D341Med (cell line): ENCODE data around the gene TOP2B.

Source experiments
- DNase-seq: peaks from one replicate; pipeline ENCODE4 v3.0.0; 2012; ENCODE audit warnings: low spot score

The TOP2B gene

DNA sequence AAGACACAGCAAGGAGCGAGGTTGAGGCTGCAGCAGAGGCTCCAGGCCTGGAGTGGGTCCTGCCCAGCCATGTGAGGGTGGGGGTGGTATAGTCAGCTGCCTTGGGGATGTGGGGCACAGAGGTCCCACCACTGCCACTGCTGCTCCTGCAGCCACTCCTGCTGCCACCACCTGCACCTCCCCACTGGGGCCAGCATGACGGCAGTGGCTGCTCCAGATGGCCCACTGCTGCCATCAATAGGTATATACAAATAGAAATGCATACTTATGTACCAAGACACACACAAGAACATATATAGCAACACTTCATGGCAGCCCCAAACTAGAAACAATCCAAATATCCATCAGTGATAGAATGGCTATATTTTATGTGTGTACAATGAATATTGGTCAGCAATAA is 10.0 kb upstream of the TOP2B start:
- DNase-seq = no peak

DNA sequence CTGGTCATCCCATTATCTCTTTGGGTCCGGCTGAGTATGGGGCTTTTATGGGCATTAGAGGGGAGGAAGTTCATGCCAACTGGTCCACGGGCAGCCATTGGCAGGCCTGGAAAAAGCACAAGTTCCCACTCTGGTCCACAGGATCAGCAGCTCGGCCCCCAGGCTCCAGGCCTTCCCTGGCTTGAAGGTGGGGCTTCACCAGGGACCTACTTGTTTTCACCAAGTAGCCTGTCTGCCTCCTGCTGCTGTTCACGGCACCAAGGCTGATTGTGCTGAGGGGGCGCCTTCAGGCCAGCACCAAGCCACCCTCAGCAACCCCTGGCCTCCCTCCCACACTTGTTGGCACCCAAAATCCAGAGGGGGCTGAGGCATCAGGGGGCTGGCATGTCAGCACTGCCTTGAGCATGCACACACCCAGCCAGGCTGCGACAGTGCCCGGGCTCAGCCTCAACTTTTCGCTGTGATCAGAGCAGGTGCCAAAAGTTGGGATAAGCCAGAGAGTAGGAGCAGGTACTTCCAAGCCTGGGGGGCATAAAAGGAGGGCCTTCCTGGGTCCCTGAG is 9.1 kb upstream of the TOP2B start:
- DNase-seq = no peak

DNA sequence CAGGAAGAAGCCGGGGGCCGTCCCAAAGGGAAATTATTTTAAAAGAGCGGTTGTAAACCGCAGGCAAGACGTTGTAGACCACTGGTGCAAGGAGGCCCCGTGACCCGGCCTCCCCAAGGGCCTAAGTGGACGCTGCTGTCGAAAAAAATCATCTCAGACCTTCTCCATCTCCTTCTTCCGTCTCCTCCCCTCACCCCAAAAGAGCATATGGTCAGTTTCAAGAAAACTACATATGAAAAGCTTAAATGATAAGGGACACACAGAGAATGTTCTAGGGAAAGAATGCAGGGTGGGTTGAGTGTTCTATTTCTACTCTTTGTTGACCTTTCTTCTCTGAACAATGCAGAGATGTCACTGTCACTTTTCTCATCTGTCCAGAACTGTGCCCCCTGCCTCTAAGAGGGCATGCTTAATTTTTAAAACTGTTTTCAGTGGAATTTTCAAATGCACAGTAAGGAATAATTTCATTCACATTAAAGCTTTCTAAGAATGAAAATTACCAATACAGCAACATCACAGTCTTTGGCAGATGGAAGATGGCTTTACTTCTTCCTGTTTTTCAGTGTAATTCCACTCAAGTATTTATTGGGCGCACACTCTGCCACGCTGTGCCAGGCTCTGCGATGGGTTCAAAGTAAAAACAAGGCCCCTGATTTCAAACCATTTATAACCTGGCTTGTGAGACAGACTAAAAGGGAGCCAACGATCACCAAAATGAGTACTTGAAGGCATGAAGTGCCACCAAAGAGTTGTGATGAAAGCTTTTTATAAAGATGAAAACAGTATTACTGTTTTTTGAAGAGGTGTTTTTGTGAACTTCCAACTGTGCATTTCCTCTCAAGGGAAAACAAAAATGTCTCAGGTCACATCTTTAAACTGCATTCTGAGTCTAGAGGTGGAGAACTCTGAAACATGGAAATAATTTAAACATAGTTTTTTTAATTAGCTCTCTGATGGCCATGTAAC is 891 bp upstream of the TOP2B start:
- DNase-seq = no peak

DNA sequence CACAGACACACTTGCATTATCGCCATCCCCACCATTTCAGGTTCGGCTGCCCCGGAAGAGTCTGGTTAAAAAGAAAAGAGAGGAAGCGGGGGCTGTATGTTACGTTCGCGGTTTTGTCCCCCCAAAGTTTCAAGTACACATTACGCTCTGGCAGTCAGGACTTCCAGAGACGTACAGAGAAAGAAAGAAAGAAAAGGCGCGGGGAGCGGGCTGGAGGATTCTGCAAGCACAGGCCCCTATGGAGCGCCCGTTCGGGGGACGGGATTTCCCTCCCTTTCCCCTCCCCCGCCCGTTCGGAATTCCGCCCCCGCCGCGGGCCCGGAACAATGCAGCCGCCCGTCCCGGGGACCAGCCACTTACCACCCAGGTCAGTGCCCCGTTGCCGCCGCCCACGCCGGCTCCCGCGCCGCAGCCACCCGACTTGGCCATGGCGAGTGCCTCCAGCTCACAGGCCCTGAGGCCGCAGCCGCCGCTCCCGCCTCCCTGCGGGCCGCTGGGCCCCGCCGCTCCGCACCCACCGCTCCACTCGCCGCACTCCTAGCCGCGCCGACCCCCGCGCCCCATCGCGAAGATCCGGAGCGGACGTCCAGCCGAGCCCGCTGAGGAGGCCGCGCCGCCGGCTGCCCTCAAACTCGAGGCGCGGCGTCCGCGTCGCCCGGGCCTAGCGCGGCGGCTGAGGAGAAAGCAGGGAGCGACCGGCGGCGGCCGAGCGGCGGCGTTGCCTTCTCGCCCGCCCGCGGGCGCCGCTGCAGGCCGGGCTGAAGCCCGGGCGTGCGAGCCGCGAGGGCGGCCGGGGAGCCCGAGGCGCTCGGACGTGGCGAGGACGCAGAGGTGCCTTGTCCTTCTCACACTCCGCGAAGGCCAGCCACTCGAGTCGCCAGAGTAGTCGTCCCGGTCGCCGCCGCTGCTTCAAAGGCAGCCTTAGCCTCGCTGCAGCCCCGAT is 567 bp downstream of the TOP2B start:
- peak; percentile 74 for DNase-seq

DNA sequence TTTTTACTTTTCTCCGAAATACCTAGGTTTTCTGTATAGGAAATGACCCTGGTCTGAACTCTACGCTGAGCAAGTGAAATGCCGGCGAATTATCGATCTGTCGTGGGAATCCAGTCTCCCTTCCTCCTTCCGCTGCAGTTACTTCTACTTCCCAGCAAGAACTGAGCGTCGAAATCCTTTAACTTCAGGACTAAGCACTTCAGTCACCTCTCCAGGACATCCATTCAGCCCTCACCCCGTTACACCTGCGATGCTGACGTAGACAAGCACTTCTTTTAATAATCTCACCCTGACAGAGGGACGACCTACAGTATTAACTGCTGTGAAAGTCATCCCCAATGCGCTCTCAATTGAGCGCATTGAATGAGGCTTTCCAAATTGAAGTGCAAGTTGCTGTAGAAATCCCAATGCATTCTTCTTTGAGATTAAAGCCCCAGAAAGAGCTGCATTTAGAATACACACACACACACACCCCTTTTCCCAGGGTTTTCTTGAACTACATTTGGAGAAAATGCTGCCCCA is 1.3 kb downstream of the TOP2B start:
- peak; percentile 37 for DNase-seq

DNA sequence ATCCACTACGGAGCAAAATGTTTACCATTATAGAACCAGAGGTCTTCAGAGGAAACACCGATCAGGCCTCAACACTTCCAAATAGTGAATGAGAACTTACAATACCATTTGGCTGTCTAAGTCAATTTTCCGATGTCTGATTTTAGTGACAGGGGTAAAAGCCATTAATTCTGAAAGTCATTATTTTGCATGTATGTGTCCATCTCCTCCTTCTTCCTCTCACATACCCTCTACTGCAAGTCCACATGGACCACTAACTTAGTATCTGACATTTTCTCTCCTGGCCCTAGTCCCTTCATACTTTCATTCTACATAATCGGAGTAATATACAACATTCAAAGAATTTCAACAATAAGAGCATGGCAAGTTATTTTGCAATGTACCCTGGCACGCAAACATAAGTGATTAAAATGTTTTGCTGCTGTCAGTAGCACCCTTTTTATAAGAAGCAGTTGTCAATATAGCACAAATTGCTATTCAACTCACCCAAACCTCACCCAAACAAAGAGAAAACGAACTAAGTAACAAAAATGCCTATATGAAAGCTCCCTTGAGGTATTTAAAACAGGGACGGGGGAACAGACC is 1.9 kb downstream of the TOP2B start:
- DNase-seq = no peak

DNA sequence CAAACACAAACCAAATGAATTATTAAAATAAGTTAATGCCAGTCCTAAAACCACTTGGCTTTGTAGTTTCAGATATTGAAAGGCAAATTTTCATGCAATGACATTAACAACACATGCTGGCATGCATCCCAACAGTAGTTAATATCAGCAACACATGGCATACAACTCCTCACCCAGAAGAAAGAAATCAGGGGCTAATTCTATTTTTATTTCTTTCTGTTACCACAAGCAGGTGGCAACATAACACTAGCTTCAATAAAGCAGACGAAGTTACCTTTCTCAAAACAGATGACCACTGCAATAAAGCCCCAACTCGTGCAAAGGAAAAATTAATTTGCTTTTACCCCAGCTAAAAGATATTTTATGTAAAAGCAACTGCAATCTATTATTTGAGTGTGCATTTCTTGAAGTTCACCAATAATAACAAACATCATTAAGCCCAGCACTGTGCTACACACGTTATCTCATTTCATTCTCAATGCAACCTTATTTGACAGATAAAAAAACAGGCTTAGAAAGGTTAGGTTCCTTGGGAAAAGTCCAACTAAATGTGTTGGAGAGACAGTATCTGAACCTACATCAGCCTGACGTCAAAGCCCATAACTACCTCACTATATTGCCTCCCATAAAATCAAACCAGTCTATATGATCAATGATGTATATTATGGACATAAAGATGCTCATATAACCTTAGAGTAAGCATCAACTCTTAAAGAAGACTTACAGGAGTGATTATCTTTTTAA is 2.8 kb downstream of the TOP2B start:
- DNase-seq = no peak

DNA sequence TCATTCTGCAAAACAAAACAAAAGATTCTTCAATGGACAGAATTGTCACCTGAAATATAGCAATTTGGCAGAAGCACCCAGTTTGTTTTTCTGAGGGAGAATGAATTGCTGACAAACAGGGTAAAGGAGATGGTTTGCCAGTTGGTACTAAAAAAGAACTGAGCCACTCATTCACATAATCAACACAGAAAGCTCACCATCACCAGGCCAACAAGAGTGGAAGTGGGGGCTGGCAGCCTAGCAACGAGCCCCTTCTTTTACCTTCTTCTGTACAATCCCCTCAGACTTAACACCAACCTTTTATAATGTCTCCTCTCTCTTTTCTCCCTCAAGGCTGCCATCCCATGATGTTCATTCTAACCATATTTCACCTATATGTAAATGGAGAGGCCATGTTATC is 5.9 kb downstream of the TOP2B start:
- DNase-seq = no peak

DNA sequence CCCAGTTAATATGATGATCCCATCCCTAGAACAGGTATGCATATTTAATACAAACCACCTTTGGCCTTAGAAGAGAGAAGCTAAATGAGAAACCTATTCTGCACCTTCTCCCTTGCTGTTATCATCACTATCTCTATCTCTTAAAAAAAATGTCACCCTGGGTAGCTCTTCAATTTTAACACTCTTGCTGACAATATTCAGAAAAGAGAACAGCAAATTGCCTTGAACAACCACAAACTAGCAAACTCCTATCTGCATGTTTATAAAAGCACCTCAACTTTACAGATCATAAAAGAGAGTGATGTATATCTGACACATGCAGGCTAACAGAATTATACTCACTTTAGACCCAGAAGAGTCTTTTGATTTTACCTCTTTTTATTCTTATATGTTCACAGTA is 7.4 kb downstream of the TOP2B start:
- no peak for DNase-seq

DNA sequence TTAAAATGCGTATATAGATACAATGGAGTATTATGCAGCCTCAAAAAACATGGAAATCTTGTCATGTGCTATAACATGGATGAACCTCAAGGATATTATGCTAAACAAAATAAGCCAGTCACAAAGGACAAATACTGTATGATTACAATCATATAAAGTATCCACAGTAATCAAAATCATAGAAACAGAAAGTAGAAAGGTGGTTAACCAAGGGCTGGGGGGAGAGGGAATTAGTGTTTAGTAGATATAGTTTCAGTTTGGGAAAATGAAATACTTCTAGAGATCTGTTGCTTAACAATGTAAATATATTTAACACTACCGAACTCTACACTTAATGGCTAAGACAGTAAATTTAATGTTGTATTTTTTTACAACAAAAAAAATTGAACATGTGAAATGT is 9.0 kb downstream of the TOP2B start:
- DNase-seq = no peak

DNA sequence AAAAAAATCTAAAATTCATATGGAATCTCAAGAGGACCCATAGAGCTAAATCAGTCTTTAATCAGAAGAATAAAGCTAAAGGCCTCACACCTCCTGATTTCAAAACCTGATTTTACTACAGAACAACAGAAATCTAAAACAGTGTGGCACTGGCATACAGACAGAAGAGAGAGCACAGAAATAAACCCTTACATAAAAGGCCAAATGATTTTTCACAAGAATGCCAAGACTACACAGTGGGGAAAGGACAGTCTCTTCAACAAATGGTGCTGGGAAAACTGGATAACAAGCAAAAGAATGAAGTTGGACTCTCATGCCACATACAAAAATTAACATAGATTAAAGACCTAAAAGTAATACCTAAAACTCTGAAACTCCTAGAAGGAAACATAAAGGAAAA is 10.1 kb downstream of the TOP2B start:
- DNase-seq = no peak

DNA sequence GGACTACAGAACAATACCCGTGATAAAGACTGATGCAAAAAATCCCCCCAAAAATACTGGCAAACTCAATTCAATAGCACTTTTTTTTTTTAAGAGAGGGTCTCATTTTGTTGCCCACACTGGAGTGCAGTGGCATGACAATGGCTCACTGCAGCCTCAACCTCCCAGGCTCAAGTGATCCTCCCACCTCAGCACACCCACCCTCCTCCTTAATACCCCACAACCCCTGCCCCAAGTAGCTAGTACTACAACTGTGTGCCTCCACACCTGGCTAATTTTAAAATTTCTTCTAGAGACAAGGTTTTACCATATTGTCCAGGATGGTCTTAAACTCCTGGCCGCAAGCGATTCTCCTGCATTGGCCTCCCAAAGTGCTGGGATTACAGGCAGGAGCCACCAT is 11.4 kb downstream of the TOP2B start:
- no peak for DNase-seq

DNA sequence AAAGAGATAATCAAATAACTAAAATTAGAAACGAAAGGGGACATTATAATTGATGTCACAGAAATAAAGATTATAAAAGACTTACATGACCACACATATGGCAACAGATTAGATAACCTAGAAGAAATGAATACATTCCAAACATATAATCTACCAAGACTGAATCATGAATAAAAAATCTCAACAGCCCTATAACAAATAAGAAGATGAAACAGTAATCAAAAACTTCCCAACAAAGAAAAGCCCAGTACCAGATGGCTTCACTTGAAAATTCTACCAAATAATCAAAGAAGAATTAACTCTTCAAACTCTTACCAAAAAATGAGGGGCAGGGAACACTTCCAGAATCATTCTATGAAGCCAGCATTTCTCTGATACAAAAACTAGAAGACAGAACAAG is 11.8 kb downstream of the TOP2B start:
- DNase-seq = no peak

DNA sequence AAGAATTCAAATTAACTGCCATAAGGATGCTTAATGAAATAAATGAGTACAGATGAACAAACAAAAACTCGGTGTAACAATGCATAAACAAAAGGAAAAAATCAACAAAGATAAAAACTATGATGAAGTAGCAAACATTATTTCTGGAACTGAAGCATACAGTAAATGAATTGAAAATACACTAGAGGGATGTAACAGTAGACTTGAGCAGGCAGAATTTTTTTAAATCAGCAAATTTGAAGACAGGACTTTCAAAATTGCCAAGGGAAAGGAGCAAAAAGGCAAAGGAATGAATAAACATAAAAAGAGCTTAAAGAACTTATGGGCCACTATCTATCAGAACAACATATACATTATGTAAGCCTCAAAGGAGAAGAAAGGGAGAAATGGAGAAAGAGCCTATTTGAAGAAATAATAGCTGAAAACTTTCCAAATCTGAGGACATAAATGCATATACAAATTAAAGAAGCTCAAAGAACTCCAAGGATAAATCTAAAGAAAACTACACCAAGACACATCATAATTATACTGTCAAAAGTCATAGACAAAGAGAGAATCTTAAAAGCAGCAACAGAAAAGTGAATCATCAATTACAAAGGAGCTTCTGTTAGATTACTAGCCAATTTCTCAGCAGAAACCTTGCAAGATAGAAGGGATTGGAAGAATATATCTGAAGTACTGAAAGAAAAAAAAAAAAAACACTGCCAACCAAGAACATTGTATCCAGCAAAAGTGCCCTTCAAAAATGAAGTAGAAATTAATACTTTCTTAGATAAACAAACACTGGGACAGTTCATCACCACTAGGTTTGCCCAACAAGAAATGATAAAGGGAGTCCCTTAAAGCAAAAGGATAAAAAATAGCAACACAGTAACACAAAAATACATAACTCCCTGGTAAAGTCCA is 15.5 kb downstream of the TOP2B start:
- DNase-seq = no peak

DNA sequence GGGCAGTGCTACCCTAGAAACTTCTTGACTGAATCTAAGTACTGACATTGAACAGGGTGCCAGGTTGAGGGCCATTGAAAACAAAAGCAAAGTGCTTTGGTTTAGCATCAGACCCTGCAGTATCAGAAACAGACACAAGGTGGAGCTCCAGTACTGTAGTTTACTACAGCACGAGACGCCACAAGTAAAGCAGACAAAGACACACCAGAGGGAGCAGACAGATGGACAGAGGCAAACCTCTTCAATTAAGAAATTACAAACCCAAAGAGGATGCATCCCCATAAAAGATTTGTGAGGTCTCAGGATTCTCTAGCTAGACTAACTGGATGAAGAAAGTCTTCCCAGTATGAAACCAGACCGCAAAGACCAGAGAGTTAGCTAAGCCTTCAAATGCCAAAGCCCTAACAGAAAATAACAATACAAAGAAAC is 16.6 kb downstream of the TOP2B start:
- peak; percentile 73 for DNase-seq

DNA sequence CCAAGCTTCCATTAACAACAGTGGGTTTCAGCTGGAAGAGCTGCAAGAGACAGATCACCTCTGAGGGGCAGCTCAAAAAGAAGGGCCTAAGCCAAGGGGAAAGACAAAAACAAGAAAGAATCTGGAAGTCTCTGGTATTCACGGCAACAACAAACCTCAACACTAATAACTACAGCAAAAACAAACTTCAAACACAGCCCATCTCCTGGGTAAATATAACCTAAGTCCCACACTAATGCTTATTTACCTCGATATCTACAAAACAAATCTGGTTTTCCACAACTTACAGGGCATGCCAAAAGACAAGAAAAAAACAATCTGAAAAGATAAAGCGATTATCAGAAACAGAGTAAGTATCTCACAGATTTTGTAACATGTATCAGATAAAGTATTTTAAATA is 29.7 kb downstream of the TOP2B start:
- DNase-seq = no peak

DNA sequence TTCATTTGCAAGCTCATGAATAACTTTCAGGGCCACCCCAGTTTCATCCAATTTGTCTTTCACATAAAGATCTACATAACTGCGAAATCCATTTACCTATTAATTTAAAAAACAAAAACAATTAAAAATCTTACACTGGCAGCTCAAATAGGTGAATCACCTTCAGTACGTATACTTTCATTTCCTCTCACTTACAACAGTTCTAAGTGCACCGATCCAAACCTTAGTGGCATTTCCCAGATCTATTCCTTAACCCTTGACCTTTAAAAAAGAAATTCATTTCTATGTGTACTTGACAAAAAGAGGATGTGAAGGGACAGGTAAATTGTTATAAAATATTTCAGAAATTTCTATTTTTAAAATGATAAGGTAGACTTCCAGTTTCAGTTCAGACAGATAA is 30.8 kb downstream of the TOP2B start:
- no peak for DNase-seq

DNA sequence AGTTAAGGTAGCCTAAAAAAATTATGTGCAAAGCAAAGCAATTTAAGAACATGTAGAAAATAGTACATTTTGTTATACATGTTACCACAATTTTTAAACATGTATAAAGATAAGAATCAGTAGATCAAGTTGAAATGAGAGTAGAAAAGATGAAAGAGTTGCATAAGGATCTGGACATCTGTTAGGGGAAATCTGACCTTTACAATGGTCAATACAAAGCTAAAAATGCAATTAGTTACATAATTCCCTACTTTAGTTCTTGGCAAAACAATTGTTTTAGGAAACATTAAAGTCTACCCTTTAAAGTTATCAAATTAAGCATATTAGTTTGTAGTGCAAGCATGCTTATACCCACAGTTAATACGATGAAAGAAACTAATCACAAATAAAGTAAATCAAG is 32.7 kb downstream of the TOP2B start:
- no peak for DNase-seq

DNA sequence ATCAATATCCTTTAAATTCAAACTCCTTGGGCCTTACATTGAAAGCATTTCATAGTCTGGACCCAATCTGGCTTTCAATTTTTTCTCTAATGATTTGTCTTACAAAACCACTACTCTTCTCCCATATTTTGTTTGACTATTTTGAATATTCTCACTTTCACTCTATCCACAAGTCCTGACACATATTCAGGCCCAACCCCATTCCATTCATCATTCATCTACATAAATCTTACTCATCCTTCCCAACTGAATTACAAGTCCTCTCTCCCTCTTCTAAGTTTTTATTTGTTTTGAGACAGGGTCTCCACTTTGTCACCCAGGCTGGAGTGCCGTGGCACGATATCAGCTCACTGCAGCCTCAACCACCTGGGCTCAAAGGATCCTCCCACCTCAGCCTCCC is 43.6 kb downstream of the TOP2B start:
- DNase-seq = no peak

DNA sequence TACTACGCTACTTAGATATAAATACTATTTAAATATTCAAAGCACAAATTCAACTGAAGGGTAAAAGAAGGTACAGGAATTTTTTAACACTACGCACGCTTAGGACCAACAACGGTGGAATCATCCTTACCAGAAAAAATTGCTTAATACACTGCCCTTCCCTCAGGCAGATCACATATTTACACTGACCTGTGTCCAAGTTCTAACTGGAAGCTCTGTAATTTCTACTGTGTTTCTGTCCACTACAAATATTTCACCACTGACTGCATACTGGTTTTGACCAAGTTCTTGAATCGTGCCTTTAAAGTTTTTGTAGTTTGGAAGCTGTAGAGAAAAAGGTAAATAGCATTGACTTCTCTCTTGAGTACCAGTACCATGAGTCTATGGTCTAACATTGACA is 44.2 kb downstream of the TOP2B start:
- no peak for DNase-seq
